ENCODE measurements around the gene RBM24. TPM values are rescaled to one million over a fixed set of nuclear protein-coding genes. Genes with fewer than 3 reads are reported as not detected.

RBM24 gene
- total and polyA plus RNA-seq, 10 of the 15 experiments (the other 5 are each of a cell fraction or from before 2014, with no cell fraction given), result 0.08 to 0.09 (median 0.09) TPM; not detected in 7

- TF ChIP-seq BCLAF1 (IDR thresholded peaks at IDR 0.05) (no peak), WRNIP1 (IDR thresholded peaks at IDR 0.05; ENCODE audit: borderline replicate concordance, low read depth, low read length) (no peak), IKZF1 (conservative IDR thresholded peaks at IDR 0.05) (no peak)
These were observed 60.1 kb downstream of the RBM24 start (continued) for GRCh38 chr6:17341117-17341805.

- TF ChIP-seq E4F1 (IDR thresholded peaks at IDR 0.05; ENCODE audit: borderline replicate concordance, partially characterized antibody) (no peak), BCL11A (IDR thresholded peaks at IDR 0.05; ENCODE audit: low read depth, low read length) (no peak), STAT1 (conservative IDR thresholded peaks at IDR 0.05) (no peak), ZNF384 (IDR thresholded peaks at IDR 0.05; ENCODE audit: borderline replicate concordance, low read depth, low read length) (no peak), MAX (IDR thresholded peaks at IDR 0.05; ENCODE audit: low read depth, low read length) (no peak), SRF (IDR thresholded peaks at IDR 0.05; ENCODE audit: low read depth in 2 of 2, low read length in 2 of 2) (no peak), GABPA (IDR thresholded peaks at IDR 0.05; ENCODE audit: low read depth) (no peak), ZBTB11 (CRISPR knock-in tag; IDR thresholded peaks at IDR 0.05) (no peak)
- in situ Hi-C loops (cut with MboI) (no loop called here), intact Hi-C loops (cut with micrococcal nuclease; ENCODE audit: unreplicated experiment) (no loop called here)
- Histone ChIP-seq H3K36me3 (ENCODE audit: control insufficient read depth in 2 of 2, insufficient read depth in 2 of 2, low read length in 1 of 2) (no peaks in the 10 kb centered on the region), H2AFZ (ENCODE audit: control insufficient read depth, low read depth, low read length) (no peak overlapping the region), H3K4me1 (ENCODE audit: control insufficient read depth, insufficient read depth, low read length) (no peaks in the 10 kb centered on the region), H3K27ac (ENCODE audit: control insufficient read depth, insufficient read depth) (no peak overlapping the region), H4K20me1 (ENCODE audit: control insufficient read depth, insufficient read depth) (no peaks in the 10 kb centered on the region), H3K4me3 (no peak overlapping the region), H3K79me2 (ENCODE audit: control insufficient read depth, insufficient read depth, low read length) (no peaks in the 10 kb centered on the region), H3K27me3 (replicated peaks in 1 of 2; ENCODE audit: control insufficient read depth in 2 of 2, insufficient read depth in 2 of 2, low read length in 1 of 2) (no peaks in the 10 kb centered on the region), H3K4me2 (ENCODE audit: control insufficient read depth, insufficient read depth) (no peak overlapping the region), H3K9me3 (replicated peaks; ENCODE audit: control insufficient read depth, insufficient read depth, low read length) (no peaks in the 10 kb centered on the region), H3K9ac (ENCODE audit: control insufficient read depth, insufficient read depth, low read length) (no peak overlapping the region)
- CTCF ChIA-PET, result no interaction called here
- ATAC-seq (no peak), FAIRE-seq (no peak), DNase-seq (ENCODE audit: low read depth, low spot score) (no peak)
- no TSS peak for BruUV-seq (replicated peaks)
- WGBS (ENCODE audit: insufficient coverage, insufficient replicate concordance, low lambda C conversion rate, missing lambda C conversion rate), result 37% methylated on average over 3 of the region's 3 CpGs
- SMC1A ChIA-PET (ENCODE audit: uncharacterized antibody, unreplicated experiment), result no interaction called here
- RAD21 ChIA-PET (ENCODE audit: unreplicated experiment), result no interaction called here
- POLR2A ChIA-PET, result no interaction called here
These were observed 60.7 kb downstream of the RBM24 start for GRCh38 chr6:17341891-17342290.

All from GM12878 (cell line).